Right kidney (tissue), 1 donor: ENCODE data around the gene ARSB.

Experiments
- DNase-seq: peaks from one replicate; pipeline ENCODE4 v3.0.0-alpha.2; 2016

Gene ARSB

GRCh38 chr5:78805474-78806124, 179.5 kb downstream of the ARSB start:
- no peak for DNase-seq

- no peak for DNase-seq
These were observed 180.1 kb downstream of the ARSB start for GRCh38 chr5:78804995-78805394.

DNA sequence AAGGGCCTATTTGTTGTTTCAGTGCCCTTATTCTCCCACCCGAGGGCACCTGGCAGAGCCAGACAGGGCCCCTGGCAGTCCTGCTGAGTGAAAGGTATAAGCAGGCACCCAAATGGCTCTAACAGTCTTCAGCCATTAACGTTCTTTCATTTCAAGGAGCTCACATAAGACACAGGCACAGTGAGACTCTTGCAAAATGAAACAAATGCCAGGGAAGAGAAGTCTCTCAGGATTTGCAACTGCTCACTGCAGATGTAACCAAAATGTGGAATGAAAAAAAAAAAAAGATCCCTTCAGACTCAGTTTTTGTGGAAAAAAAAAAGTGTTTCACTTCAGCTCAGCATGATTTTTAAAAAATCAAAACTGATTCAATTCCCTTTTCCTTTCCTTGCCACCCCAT, 181.2 kb downstream of the ARSB start:
- no peak for DNase-seq

- DNase-seq = no peak
These were observed 181.8 kb downstream of the ARSB start for GRCh38 chr5:78803353-78803752.

GRCh38 chr5:78801413-78801812, 183.7 kb downstream of the ARSB start:
- no peak for DNase-seq

- no peak for DNase-seq
These were observed 185.7 kb downstream of the ARSB start for GRCh38 chr5:78799266-78800017.

DNA sequence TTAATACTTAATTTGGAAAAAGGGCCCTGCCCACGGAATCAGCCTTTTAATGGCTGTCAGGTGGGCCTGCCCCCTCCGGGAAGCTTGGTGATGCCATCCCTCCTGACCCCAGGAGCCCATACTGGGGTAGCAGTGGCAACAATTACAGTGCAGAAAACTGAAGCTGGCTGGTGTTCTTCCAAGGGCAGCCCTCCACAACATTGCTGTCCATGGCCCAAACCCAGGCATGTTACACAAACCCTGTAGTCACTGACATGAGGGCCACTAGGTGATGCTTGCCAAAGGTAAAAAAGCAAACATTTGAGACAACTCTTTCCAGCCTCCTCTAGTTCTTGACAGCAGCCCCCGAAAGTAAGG, 186.5 kb downstream of the ARSB start:
- no peak for DNase-seq

DNA sequence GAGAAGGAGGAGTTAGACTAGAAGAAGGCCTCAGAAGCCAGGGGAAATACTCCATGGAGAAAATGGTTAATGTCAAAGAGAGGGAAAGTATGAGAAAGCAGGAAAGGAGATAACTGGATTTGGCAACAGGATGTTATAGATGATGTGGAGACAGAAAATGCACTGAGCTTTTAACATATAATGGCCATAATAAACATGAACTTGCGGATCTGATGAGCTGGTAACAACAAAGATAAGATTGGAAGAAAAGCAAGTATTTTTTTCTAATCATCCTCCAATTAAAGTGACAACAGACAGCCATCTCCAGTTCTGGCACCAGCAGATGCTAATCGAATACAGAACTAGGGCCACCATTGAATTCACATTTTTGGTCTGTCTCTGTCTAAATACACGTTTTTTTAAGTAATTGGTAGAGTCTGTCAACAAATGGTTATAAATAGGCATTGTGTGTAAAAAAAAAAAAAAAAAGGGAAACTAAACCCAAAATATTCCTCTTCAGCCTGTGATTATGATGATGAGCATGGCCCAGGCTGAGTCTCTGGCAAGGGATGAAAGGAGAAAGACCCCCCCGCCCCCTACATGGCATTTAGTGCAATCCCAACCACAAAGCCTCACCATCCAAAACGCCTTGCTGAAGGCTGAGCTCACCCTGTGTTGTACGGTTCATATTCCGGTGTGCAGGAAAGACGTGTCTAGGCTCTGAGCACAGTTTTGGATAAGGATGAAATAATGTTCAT, 187.0 kb downstream of the ARSB start:
- no peak for DNase-seq

DNA sequence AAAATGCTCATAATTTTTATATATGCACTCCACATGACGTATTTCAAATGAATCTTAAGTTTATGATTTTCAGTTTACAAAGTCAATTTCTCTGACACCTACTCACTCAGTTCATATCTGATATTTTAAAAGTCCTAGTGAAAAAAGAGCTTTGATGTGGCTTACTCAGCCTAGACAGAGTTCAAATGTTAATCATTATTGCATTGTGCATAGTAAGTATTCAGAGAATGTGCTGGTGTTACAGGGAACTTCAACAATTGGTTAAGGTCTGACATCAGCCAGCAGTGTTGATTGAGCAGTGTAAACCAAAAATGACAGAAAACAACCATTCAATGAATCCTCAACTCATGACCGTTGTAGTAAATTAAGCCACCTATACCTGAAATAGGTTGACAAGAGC, 189.4 kb downstream of the ARSB start:
- DNase-seq = no peak

- DNase-seq = no peak
These were observed 190.4 kb downstream of the ARSB start for GRCh38 chr5:78794693-78795215.

- DNase-seq = no peak
These were observed 191.0 kb downstream of the ARSB start for GRCh38 chr5:78793907-78794662.

GRCh38 chr5:78792345-78793055, 192.6 kb downstream of the ARSB start:
- no peak for DNase-seq

- DNase-seq = no peak
These were observed 193.5 kb downstream of the ARSB start for GRCh38 chr5:78791501-78792100.

GRCh38 chr5:78787783-78788182, 197.3 kb downstream of the ARSB start:
- no peak for DNase-seq

- DNase-seq = no peak
These were observed 199.7 kb downstream of the ARSB start for GRCh38 chr5:78785454-78785853.

- no peak for DNase-seq
These were observed 201.5 kb downstream of the ARSB start for GRCh38 chr5:78783434-78784130.

DNA sequence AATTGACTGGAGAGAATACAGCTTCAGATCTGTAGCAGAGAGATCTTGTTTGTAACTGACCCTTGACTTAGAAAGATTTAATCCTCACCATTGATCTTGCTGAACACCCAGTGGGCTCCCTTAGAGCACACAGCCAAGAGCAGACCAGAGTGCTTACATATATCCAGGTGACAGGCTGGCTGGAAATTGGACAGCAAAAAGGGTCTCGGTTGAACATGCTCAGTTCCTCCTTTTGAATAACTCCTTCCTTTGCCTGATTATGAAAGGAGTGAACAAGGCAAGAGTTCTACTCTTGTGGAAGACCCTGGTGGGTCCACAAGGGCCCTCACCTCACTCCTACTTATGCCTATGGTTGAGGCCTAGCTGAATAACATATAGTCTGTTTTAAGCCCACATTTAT, 202.4 kb downstream of the ARSB start:
- no peak for DNase-seq

DNA sequence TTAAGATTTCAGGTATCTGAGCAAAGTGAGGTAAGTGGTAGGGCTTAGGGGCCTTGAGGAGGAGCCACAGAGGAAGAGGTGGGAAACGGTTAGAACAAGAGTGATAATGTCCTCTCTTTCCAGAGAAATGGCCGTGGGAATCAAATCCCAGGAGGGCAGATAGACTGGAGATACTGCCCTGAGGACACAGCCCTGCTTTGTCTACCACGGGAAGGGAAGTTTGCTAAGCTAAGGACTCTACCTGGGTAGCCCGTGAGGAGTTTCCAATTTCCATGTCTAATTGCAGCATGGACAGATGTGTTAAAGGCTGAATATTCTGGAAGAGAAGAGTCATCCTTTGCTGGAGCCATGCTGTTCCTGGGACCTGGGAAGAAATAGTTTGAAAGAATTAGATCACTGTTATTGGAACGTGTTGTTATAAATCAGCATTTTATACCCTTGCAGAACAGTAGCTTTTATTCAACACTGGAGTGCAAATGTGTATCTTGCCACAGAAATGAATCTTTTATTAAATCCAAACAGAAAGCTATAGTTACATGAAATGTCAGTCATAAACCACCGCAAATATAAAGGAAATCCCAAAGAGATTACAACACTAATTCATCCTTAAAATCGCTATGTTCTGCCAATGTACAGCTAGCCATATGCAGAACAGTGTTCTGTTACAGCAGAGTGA, 203.4 kb downstream of the ARSB start:
- DNase-seq = no peak

GRCh38 chr5:78779771-78780616, 205.1 kb downstream of the ARSB start:
- no peak for DNase-seq
